Measurements from ENCODE around the gene PHYKPL.

Gene PHYKPL

GRCh38 chr5:178191661-178192060, 40.9 kb downstream of the PHYKPL start:
- DNase-seq (ENCODE audit: low read depth, low spot score) = no peak

- DNase-seq (ENCODE audit: low read depth, low spot score) = no peak
These were observed 43.2 kb downstream of the PHYKPL start for GRCh38 chr5:178189433-178189832.

GRCh38 chr5:178187014-178187413, 45.6 kb downstream of the PHYKPL start, which contains the start of gene GMCL2:
Gene GMCL2 (minus strand): TSS chr5:178187371. CDS start chr5:178187299, 72 bp downstream.
- no peak for DNase-seq (ENCODE audit: low read depth, low spot score)

GRCh38 chr5:178186427-178186826, 46.2 kb downstream of the PHYKPL start:
- DNase-seq (ENCODE audit: low read depth, low spot score) = no peak

GRCh38 chr5:178182158-178182876, 50.3 kb downstream of the PHYKPL start:
- DNase-seq (ENCODE audit: low read depth, low spot score) = no peak

GRCh38 chr5:178180141-178180863, 52.3 kb downstream of the PHYKPL start:
- DNase-seq (ENCODE audit: low read depth, low spot score) = no peak

GRCh38 chr5:178177569-178177968, 55.0 kb downstream of the PHYKPL start:
- no peak for DNase-seq (ENCODE audit: low read depth, low spot score)

GRCh38 chr5:178176791-178177190, 55.8 kb downstream of the PHYKPL start:
- DNase-seq (ENCODE audit: low read depth, low spot score) = no peak

GRCh38 chr5:178174456-178174855, 58.1 kb downstream of the PHYKPL start:
- no peak for DNase-seq (ENCODE audit: low read depth, low spot score)

- DNase-seq (ENCODE audit: low read depth, low spot score) = no peak
These were observed 62.1 kb downstream of the PHYKPL start for GRCh38 chr5:178170455-178170854.

GRCh38 chr5:178165581-178165980, 67.0 kb downstream of the PHYKPL start:
- DNase-seq (ENCODE audit: low read depth, low spot score) = no peak

GRCh38 chr5:178163772-178164735, 68.5 kb downstream of the PHYKPL start:
- no peak for DNase-seq (ENCODE audit: low read depth, low spot score)

- DNase-seq (ENCODE audit: low read depth, low spot score) = no peak
These were observed 70.1 kb downstream of the PHYKPL start for GRCh38 chr5:178162481-178162880.

- no peak for DNase-seq (ENCODE audit: low read depth, low spot score)
These were observed 72.4 kb downstream of the PHYKPL start for GRCh38 chr5:178160176-178160575.

All from brain pericyte (primary cell).